SK-N-SH treated with all-trans-retinoic acid at 6 μM for 48 hours (cell line): Measurements from ENCODE around the gene PAX3.

Experiments used
- ATAC-seq: fragments of 200-7000 bp; cut with Tn5 transposase; 3 replicates; pipeline ENCODE4 v1.9.1; 2020; ENCODE audit warnings: mild to moderate bottlenecking, moderate library complexity
- ARNTL ChIP-seq: fragments of 450-650 bp; formaldehyde crosslinking; IDR thresholded peaks from 2 replicates; pipeline ENCODE4 v1.5.0; 2020; ENCODE audit warnings: low read depth, mild to moderate bottlenecking, moderate library complexity, borderline replicate concordance
- CSDC2 ChIP-seq: fragments of 250-450 bp; sonication (Bioruptor Pico); IDR thresholded peaks from 2 replicates; pipeline ENCODE4 v1.5.0; 2020; ENCODE audit warnings: mild to moderate bottlenecking, moderate library complexity
- CSRNP3 ChIP-seq: fragments of 250-450 bp; sonication (Bioruptor Pico); IDR thresholded peaks from 2 replicates; pipeline ENCODE4 v1.5.1; 2021; ENCODE audit warnings: mild to moderate bottlenecking, moderate library complexity
- ESRRG ChIP-seq: fragments of 250-450 bp; sonication (Bioruptor Pico); IDR thresholded peaks from 2 replicates; pipeline ENCODE4 v1.6.1; 2021; ENCODE audit warnings: mild to moderate bottlenecking
- GLIS3 ChIP-seq: fragments of 250-450 bp; sonication (Bioruptor Pico); IDR thresholded peaks from 2 replicates; pipeline ENCODE4 v1.5.0; 2020; ENCODE audit warnings: mild to moderate bottlenecking, moderate library complexity
- ISL1 ChIP-seq: fragments of 250-450 bp; sonication (Bioruptor Pico); IDR thresholded peaks from 2 replicates; pipeline ENCODE4 v2.1.2; 2022; ENCODE audit warnings: mild to moderate bottlenecking, moderate library complexity
- OSR1 ChIP-seq: fragments of 250-450 bp; sonication (Bioruptor Pico); IDR thresholded peaks from 2 replicates; pipeline ENCODE4 v1.8.0; 2022; ENCODE audit warnings: moderate library complexity, mild to moderate bottlenecking, inconsistent platforms
- PPARA ChIP-seq: fragments of 250-450 bp; sonication (Bioruptor Pico); IDR thresholded peaks from 2 replicates; pipeline ENCODE4 v1.5.0; 2020; ENCODE audit warnings: mild to moderate bottlenecking, borderline replicate concordance
- RARB ChIP-seq: fragments of 250-450 bp; sonication (Bioruptor Pico); IDR thresholded peaks from 2 replicates; pipeline ENCODE4 v1.8.0; 2021; ENCODE audit warnings: mild to moderate bottlenecking, moderate library complexity
- SNAI2 ChIP-seq: fragments of 250-450 bp; sonication (Bioruptor Pico); IDR thresholded peaks from 2 replicates; pipeline ENCODE4 v1.5.0; 2020; ENCODE audit warnings: mild to moderate bottlenecking, moderate library complexity
- TCF4 ChIP-seq: fragments of 250-450 bp; sonication (Bioruptor Pico); IDR thresholded peaks from 2 replicates; pipeline ENCODE4 v1.8.0; 2021; ENCODE audit warnings: mild to moderate bottlenecking, moderate library complexity, borderline replicate concordance
- TOX ChIP-seq: fragments of 250-450 bp; sonication (Bioruptor Pico); IDR thresholded peaks from 2 replicates; pipeline ENCODE4 v1.8.0; 2021; ENCODE audit warnings: mild to moderate bottlenecking, moderate library complexity, borderline replicate concordance
- ZC3H10 ChIP-seq: fragments of 250-450 bp; sonication (Bioruptor Pico); IDR thresholded peaks from 2 replicates; pipeline ENCODE4 v1.5.1; 2021; ENCODE audit warnings: mild to moderate bottlenecking, moderate library complexity
- ZFP3 ChIP-seq: fragments of 250-450 bp; sonication (Bioruptor Pico); IDR thresholded peaks from 2 replicates; pipeline ENCODE4 v1.5.0; 2020; ENCODE audit warnings: mild to moderate bottlenecking, moderate library complexity
- ZFP30 ChIP-seq: fragments of 450-650 bp; formaldehyde crosslinking; IDR thresholded peaks from 2 replicates; pipeline ENCODE4 v1.5.0; 2022; ENCODE audit warnings: mild to moderate bottlenecking, moderate library complexity
- ZNF565 ChIP-seq: fragments of 450-650 bp; formaldehyde crosslinking; conservative IDR thresholded peaks from 2 replicates; pipeline ENCODE4 v1.5.0; 2020; ENCODE audit warnings: low read depth, mild to moderate bottlenecking, moderate library complexity
- ZNF70 ChIP-seq: fragments of 450-650 bp; formaldehyde crosslinking; IDR thresholded peaks from 2 replicates; pipeline ENCODE4 v1.5.0; 2020; ENCODE audit warnings: mild to moderate bottlenecking, moderate library complexity
- ZNF8 ChIP-seq: fragments of 450-650 bp; formaldehyde crosslinking; IDR thresholded peaks from 2 replicates; pipeline ENCODE4 v1.5.0; 2020; ENCODE audit warnings: mild to moderate bottlenecking, moderate library complexity
- TF ChIP-seq, protein P1 (sequence below): fragments of 250-450 bp; sonication (Bioruptor Pico); IDR thresholded peaks from 2 replicates; pipeline ENCODE4 v1.5.1; 2020; ENCODE audit warnings: low read depth, mild to moderate bottlenecking, moderate library complexity
- TF ChIP-seq, protein P2 (sequence below): fragments of 250-450 bp; sonication (Bioruptor Pico); IDR thresholded peaks from 2 replicates; pipeline ENCODE4 v1.8.0; 2020; ENCODE audit warnings: mild to moderate bottlenecking, moderate library complexity, borderline replicate concordance
- TF ChIP-seq, protein P3 (sequence below): fragments of 250-450 bp; sonication (Bioruptor Pico); IDR thresholded peaks from 2 replicates; pipeline ENCODE4 v1.8.0; 2021; ENCODE audit warnings: low read depth, mild to moderate bottlenecking, moderate library complexity, borderline replicate concordance

Gene PAX3

GRCh38 chr2:222228054-222228453, 70.7 kb downstream of the PAX3 start:
- TF ChIP-seq, protein P1, sequence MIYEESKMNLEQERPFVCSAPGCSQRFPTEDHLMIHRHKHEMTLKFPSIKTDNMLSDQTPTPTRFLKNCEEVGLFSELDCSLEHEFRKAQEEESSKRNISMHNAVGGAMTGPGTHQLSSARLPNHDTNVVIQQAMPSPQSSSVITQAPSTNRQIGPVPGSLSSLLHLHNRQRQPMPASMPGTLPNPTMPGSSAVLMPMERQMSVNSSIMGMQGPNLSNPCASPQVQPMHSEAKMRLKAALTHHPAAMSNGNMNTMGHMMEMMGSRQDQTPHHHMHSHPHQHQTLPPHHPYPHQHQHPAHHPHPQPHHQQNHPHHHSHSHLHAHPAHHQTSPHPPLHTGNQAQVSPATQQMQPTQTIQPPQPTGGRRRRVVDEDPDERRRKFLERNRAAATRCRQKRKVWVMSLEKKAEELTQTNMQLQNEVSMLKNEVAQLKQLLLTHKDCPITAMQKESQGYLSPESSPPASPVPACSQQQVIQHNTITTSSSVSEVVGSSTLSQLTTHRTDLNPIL (CRISPR knock-in tag) = no peak
- TF ChIP-seq, protein P2, sequence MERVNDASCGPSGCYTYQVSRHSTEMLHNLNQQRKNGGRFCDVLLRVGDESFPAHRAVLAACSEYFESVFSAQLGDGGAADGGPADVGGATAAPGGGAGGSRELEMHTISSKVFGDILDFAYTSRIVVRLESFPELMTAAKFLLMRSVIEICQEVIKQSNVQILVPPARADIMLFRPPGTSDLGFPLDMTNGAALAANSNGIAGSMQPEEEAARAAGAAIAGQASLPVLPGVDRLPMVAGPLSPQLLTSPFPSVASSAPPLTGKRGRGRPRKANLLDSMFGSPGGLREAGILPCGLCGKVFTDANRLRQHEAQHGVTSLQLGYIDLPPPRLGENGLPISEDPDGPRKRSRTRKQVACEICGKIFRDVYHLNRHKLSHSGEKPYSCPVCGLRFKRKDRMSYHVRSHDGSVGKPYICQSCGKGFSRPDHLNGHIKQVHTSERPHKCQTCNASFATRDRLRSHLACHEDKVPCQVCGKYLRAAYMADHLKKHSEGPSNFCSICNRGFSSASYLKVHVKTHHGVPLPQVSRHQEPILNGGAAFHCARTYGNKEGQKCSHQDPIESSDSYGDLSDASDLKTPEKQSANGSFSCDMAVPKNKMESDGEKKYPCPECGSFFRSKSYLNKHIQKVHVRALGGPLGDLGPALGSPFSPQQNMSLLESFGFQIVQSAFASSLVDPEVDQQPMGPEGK (CRISPR knock-in tag) = no peak
- TF ChIP-seq ARNTL (no peak), ESRRG (CRISPR knock-in tag) (no peak), RARB (CRISPR knock-in tag) (no peak), ZC3H10 (no peak), ISL1 (no peak), ZFP30 (CRISPR knock-in tag) (no peak)
- no peak for ATAC-seq

- no peak for ATAC-seq
Observed at GRCh38 chr2:222218786-222219185, 80.0 kb downstream of the PAX3 start.

GRCh38 chr2:222217712-222218111, 81.1 kb downstream of the PAX3 start:
- TF ChIP-seq SNAI2 (CRISPR knock-in tag) (no peak), ZFP3 (CRISPR knock-in tag) (no peak), ZNF565 (CRISPR knock-in tag) (no peak), ZFP30 (CRISPR knock-in tag) (no peak), ARNTL (no peak), TCF4 (CRISPR knock-in tag) (no peak), GLIS3 (CRISPR knock-in tag) (no peak), RARB (CRISPR knock-in tag) (no peak)
- TF ChIP-seq, all 23 proteins: peak for 0
- no peak for ATAC-seq

More at GRCh38 chr2:222218786-222219185, 80.0 kb downstream of the PAX3 start:
- TF ChIP-seq SNAI2 (CRISPR knock-in tag) = no peak
- TF ChIP-seq ARNTL = no peak
- TF ChIP-seq ZFP30 (CRISPR knock-in tag) = no peak
- TF ChIP-seq, protein P3, sequence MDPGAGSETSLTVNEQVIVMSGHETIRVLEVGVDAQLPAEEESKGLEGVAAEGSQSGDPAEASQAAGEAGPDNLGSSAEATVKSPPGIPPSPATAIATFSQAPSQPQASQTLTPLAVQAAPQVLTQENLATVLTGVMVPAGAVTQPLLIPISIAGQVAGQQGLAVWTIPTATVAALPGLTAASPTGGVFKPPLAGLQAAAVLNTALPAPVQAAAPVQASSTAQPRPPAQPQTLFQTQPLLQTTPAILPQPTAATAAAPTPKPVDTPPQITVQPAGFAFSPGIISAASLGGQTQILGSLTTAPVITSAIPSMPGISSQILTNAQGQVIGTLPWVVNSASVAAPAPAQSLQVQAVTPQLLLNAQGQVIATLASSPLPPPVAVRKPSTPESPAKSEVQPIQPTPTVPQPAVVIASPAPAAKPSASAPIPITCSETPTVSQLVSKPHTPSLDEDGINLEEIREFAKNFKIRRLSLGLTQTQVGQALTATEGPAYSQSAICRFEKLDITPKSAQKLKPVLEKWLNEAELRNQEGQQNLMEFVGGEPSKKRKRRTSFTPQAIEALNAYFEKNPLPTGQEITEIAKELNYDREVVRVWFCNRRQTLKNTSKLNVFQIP (CRISPR knock-in tag) = no peak
- no peak for TF ChIP-seq TCF4 (CRISPR knock-in tag)
- TF ChIP-seq ISL1 = no peak
- TF ChIP-seq ZC3H10 = no peak
- TF ChIP-seq ESRRG (CRISPR knock-in tag) = no peak
- no peak for TF ChIP-seq ZNF565 (CRISPR knock-in tag)
- TF ChIP-seq ZNF8 (CRISPR knock-in tag) = no peak
- no peak for TF ChIP-seq GLIS3 (CRISPR knock-in tag)
- TF ChIP-seq, all 23 proteins: peak for 0

- TF ChIP-seq ESRRG (CRISPR knock-in tag) = no peak
- no peak for TF ChIP-seq RARB (CRISPR knock-in tag)
- TF ChIP-seq ZNF70 (CRISPR knock-in tag) = no peak
- TF ChIP-seq TCF4 (CRISPR knock-in tag) = no peak
- TF ChIP-seq CSDC2 (CRISPR knock-in tag) = no peak
- TF ChIP-seq ARNTL = no peak
- TF ChIP-seq PPARA = no peak
- no peak for TF ChIP-seq OSR1 (CRISPR knock-in tag)
- no peak for TF ChIP-seq ZNF8 (CRISPR knock-in tag)
- TF ChIP-seq, all 23 proteins: peak for 0
- ATAC-seq = no peak
Observed at GRCh38 chr2:222214885-222215284, 83.9 kb downstream of the PAX3 start.

DNA sequence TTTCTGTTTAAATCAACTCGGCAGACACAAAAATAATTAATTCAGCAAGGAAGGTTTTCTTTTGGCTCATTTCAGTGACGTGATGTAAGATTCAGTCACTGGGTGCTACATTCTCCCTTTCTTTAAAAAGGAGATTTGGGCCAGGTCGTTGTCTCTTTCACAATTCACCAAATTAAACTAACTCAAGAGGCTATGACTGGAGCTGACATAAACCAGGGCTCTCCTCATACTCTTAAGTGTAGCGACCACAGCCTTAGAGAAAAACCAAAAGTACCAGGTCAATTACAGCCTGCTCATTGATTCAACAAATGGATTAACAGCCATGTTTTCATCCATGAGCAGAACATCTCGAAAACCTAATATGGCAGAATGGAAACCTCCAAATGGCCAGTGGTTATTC, 85.7 kb downstream of the PAX3 start:
- no peak for ATAC-seq
- no peak for TF ChIP-seq GLIS3 (CRISPR knock-in tag)
- no peak for TF ChIP-seq ISL1
- TF ChIP-seq ZNF8 (CRISPR knock-in tag) = no peak
- TF ChIP-seq TOX (CRISPR knock-in tag) = no peak
- no peak for TF ChIP-seq ZC3H10
- TF ChIP-seq CSRNP3 (CRISPR knock-in tag) = no peak
- TF ChIP-seq, protein P2 (CRISPR knock-in tag) = no peak
- TF ChIP-seq CSDC2 (CRISPR knock-in tag) = no peak
- TF ChIP-seq ZFP3 (CRISPR knock-in tag) = no peak
